ENCODE results near the gene CHD9. TPM values are rescaled to one million over a fixed set of nuclear protein-coding genes. Genes with fewer than 3 reads are reported as not detected.
"Not testable (repeated sequence)": the region's sequence is repeated elsewhere in the genome, so short reads cannot be mapped to it uniquely, and the experiment has no call there.

Gene CHD9
- total RNA-seq, 4 donors from 2014 or later, result 37.4 to 112 (median 64.4) TPM

GRCh38 chr16:53175118-53175517, 120.3 kb downstream of the CHD9 start:
- no peak for TF ChIP-seq EP300 (IDR thresholded peaks at IDR 0.05; ENCODE audit: low read depth)
- TF ChIP-seq POLR2AphosphoS5 (IDR thresholded peaks at IDR 0.05), result no peak
- TF ChIP-seq POLR2A (IDR thresholded peaks at IDR 0.05), result no peak
- no peak for TF ChIP-seq CTCF (IDR thresholded peaks at IDR 0.05)
- no peak overlapping the region for H3K4me3 ChIP-seq
- peaks cover 0 to 9% (median 0%) of the 10 kb centered on the region in 4 donors for H3K36me3 ChIP-seq
- no peaks in the 10 kb centered on the region for H3K27me3 ChIP-seq
- in situ Hi-C loops (cut with MboI; ENCODE audit: low pct_ligation_motif_present in 1 of 4, low pct_unique_long_range_greater_than_20kb in 1 of 4, low sequenced_read_pairs in 3 of 4), result no loop called here
- no peak overlapping the region for H3K27ac ChIP-seq
- H3K4me1 ChIP-seq, result no peaks in the 10 kb centered on the region
- no peak for DNase-seq
- intact Hi-C loops (cut with DNase I; ENCODE audit: low total_unique reads), result no loop called here
- 94 to 100% methylated on average over 1 of the region's 1 CpG for WGBS, 2 donors (ENCODE audit: low coverage in 1 of 2)
- no peaks in the 10 kb centered on the region for H3K9me3 ChIP-seq

- in situ Hi-C loops (cut with MboI; ENCODE audit: low pct_ligation_motif_present in 1 of 4, low pct_unique_long_range_greater_than_20kb in 1 of 4, low sequenced_read_pairs in 3 of 4), result no loop called here
- DNase-seq, result no peak
- Histone ChIP-seq H3K4me3 (no peak overlapping the region), H3K27ac (no peak overlapping the region), H3K9me3 (no peaks in the 10 kb centered on the region), H3K4me1 (no peaks in the 10 kb centered on the region), H3K36me3 (peaks cover 0 to 9% (median 0%) of the 10 kb centered on the region in 4 donors), H3K27me3 (no peaks in the 10 kb centered on the region)
- no peak for TF ChIP-seq POLR2A (IDR thresholded peaks at IDR 0.05)
- TF ChIP-seq CTCF (IDR thresholded peaks at IDR 0.05), result no peak
- intact Hi-C loops (cut with DNase I; ENCODE audit: low total_unique reads), result no loop called here
These were observed 121.6 kb downstream of the CHD9 start for GRCh38 chr16:53176434-53176833.

- Histone ChIP-seq H3K36me3 (peaks cover 0 to 7% (median 0%) of the 10 kb centered on the region in 4 donors), H3K4me1 (no peaks in the 10 kb centered on the region), H3K4me3 (no peak overlapping the region), H3K9me3 (peaks cover 0 to 2% of the 10 kb centered on the region in 2 donors), H3K27me3 (no peaks in the 10 kb centered on the region), H3K27ac (no peak overlapping the region)
- in situ Hi-C loops (cut with MboI; ENCODE audit: low pct_ligation_motif_present in 1 of 4, low pct_unique_long_range_greater_than_20kb in 1 of 4, low sequenced_read_pairs in 3 of 4) (no loop called here), intact Hi-C loops (cut with DNase I; ENCODE audit: low total_unique reads) (no loop called here)
- DNase-seq, result no peak
- 76 to 78% methylated on average over 4 of the region's 4 CpGs for WGBS, 2 donors (ENCODE audit: low coverage in 1 of 2)
- TF ChIP-seq EP300 (IDR thresholded peaks at IDR 0.05; ENCODE audit: low read depth), result no peak
- TF ChIP-seq POLR2A (IDR thresholded peaks at IDR 0.05), result no peak
- no peak for TF ChIP-seq CTCF (IDR thresholded peaks at IDR 0.05)
- TF ChIP-seq POLR2AphosphoS5 (IDR thresholded peaks at IDR 0.05), result no peak
These were observed 128.7 kb downstream of the CHD9 start for GRCh38 chr16:53183442-53183841.

- H3K9me3 ChIP-seq; DNase-seq; H3K27ac ChIP-seq; H3K4me3 ChIP-seq; H3K36me3 ChIP-seq; intact Hi-C loops (cut with DNase I; ENCODE audit: low total_unique reads); H3K27me3 ChIP-seq; in situ Hi-C loops (cut with MboI; ENCODE audit: low pct_ligation_motif_present in 1 of 4, low pct_unique_long_range_greater_than_20kb in 1 of 4, low sequenced_read_pairs in 3 of 4); H3K4me1 ChIP-seq: not testable (repeated sequence)
- 94% methylated on average over 3 of the region's 3 CpGs; no CpG with 5 or more reads in 1 of the 2 donors for WGBS, 2 donors (ENCODE audit: low coverage in 1 of 2)
These were observed 130.9 kb downstream of the CHD9 start for GRCh38 chr16:53185741-53186140.

GRCh38 chr16:53187775-53188174, 133.0 kb downstream of the CHD9 start:
- Histone ChIP-seq H3K4me1 (no peaks in the 10 kb centered on the region), H3K36me3 (peaks cover 0 to 7% (median 0%) of the 10 kb centered on the region in 4 donors), H3K27me3 (no peaks in the 10 kb centered on the region), H3K27ac (no peak overlapping the region), H3K9me3 (peaks cover 0 to 2% of the 10 kb centered on the region in 2 donors), H3K4me3 (no peak overlapping the region)
- in situ Hi-C loops (cut with MboI; ENCODE audit: low pct_ligation_motif_present in 1 of 4, low pct_unique_long_range_greater_than_20kb in 1 of 4, low sequenced_read_pairs in 3 of 4), result no loop called here
- DNase-seq, result no peak
- WGBS, 2 donors (ENCODE audit: low coverage in 1 of 2), result 87 to 93% methylated on average over 1 of the region's 1 CpG
- intact Hi-C loops (cut with DNase I; ENCODE audit: low total_unique reads), result no loop called here
- no peak for TF ChIP-seq EP300 (IDR thresholded peaks at IDR 0.05; ENCODE audit: low read depth)
- TF ChIP-seq CTCF (IDR thresholded peaks at IDR 0.05), result no peak
- TF ChIP-seq POLR2A (IDR thresholded peaks at IDR 0.05), result no peak
- TF ChIP-seq POLR2AphosphoS5 (IDR thresholded peaks at IDR 0.05), result no peak
